Measurements from ENCODE around the gene NCF2.

Gene NCF2

GRCh38 chr1:183508694-183509093 is 81.6 kb downstream of the NCF2 start:
- DNase-seq (ENCODE audit: low read depth): no peak
- no peak for TF ChIP-seq CTCF (conservative IDR thresholded peaks at IDR 0.05; ENCODE audit: low read depth, low read length)
- H3K4me3 ChIP-seq (ENCODE audit: low read depth, low read length): no peak overlapping the region

- DNase-seq (ENCODE audit: low read depth): no peak
- no peak overlapping the region for H3K4me3 ChIP-seq (ENCODE audit: low read depth, low read length)
- no peak for TF ChIP-seq CTCF (conservative IDR thresholded peaks at IDR 0.05; ENCODE audit: low read depth, low read length)
These were observed 83.7 kb downstream of the NCF2 start for GRCh38 chr1:183506561-183506960.
